Panc1 (cell line): Measurements from ENCODE around the gene TCF21.

Experiments
- POLR2AphosphoS5 ChIP-seq: IDR thresholded peaks from 2 replicates; pipeline ENCODE4 v1.6.1; 2012; ENCODE audit warnings: mild to moderate bottlenecking, low read depth, low read length, moderate library complexity
- TCF7L2 ChIP-seq: IDR thresholded peaks from 2 replicates; pipeline ENCODE4 v1.6.1; 2011; ENCODE audit warnings: mild to moderate bottlenecking, low read depth, low read length, inconsistent platforms
- TF ChIP-seq, protein P1 (sequence below): fragments of 450-650 bp; IDR thresholded peaks from 2 replicates; pipeline ENCODE4 v1.5.1; 2017; ENCODE audit warnings: mild to moderate bottlenecking

DNA sequence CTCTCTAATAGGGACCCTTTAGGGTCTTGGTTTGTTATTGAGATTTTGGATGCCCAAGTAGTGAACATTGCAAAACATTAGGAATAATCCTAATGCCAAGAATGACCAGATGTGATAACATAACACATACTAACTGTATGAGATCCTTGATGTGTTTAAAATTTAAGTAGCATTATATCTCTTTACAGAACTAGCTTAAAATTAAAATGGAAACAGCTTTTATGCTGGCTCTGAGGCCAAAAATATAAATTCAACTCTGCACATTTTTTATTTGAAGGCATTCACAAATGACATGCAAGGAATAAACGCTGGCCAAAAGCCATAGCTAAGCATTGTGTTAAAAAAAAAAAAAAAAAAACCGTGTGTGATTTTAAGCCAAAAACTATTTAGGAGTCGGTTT, 47.7 kb upstream of the TCF21 start:
- TF ChIP-seq, protein P1, sequence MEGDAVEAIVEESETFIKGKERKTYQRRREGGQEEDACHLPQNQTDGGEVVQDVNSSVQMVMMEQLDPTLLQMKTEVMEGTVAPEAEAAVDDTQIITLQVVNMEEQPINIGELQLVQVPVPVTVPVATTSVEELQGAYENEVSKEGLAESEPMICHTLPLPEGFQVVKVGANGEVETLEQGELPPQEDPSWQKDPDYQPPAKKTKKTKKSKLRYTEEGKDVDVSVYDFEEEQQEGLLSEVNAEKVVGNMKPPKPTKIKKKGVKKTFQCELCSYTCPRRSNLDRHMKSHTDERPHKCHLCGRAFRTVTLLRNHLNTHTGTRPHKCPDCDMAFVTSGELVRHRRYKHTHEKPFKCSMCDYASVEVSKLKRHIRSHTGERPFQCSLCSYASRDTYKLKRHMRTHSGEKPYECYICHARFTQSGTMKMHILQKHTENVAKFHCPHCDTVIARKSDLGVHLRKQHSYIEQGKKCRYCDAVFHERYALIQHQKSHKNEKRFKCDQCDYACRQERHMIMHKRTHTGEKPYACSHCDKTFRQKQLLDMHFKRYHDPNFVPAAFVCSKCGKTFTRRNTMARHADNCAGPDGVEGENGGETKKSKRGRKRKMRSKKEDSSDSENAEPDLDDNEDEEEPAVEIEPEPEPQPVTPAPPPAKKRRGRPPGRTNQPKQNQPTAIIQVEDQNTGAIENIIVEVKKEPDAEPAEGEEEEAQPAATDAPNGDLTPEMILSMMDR = no peak
- TF ChIP-seq POLR2AphosphoS5 (no peak), TCF7L2 (no peak)
